GM21825 (cell line): Measurements from ENCODE around the gene FCRL5.

Experiments used
- ATAC-seq: cut with Tn5 transposase; IDR thresholded peaks from one replicate; pipeline ENCODE4 v1.9.1; 2021; ENCODE audit warnings: mild to moderate bottlenecking, moderate library complexity; ENCODE audit not compliant: unreplicated experiment

The FCRL5 gene

GRCh38 chr1:157532569-157532968 is 19.7 kb downstream of the FCRL5 start:
- no peak for ATAC-seq

- peak; percentile 59 for ATAC-seq
Observed at GRCh38 chr1:157523774-157524493, 28.4 kb downstream of the FCRL5 start.

GRCh38 chr1:157521056-157521455 is 31.3 kb downstream of the FCRL5 start:
- no peak for ATAC-seq

- ATAC-seq, result no peak
Observed at GRCh38 chr1:157520386-157520935, 31.9 kb downstream of the FCRL5 start.

GRCh38 chr1:157519451-157519850 is 32.9 kb downstream of the FCRL5 start:
- ATAC-seq, result no peak

GRCh38 chr1:157517016-157517415 is 35.3 kb downstream of the FCRL5 start:
- ATAC-seq, result no peak

GRCh38 chr1:157515709-157516108 is 36.6 kb downstream of the FCRL5 start:
- ATAC-seq, result no peak

GRCh38 chr1:157515141-157515540 is 37.2 kb downstream of the FCRL5 start:
- ATAC-seq, result no peak

GRCh38 chr1:157512036-157512969 is 40.0 kb downstream of the FCRL5 start:
- peak; percentile 50 for ATAC-seq

GRCh38 chr1:157509546-157510232 is 42.6 kb downstream of the FCRL5 start:
- ATAC-seq, result no peak

- peak; percentile 83 for ATAC-seq
Observed at GRCh38 chr1:157505481-157506272, 46.6 kb downstream of the FCRL5 start.

GRCh38 chr1:157504646-157505045 is 47.7 kb downstream of the FCRL5 start:
- no peak for ATAC-seq

- ATAC-seq, result no peak
Observed at GRCh38 chr1:157499521-157499920, 52.8 kb downstream of the FCRL5 start.

- ATAC-seq, result no peak
Observed at GRCh38 chr1:157498736-157499090, 53.6 kb downstream of the FCRL5 start.

GRCh38 chr1:157497987-157498735 is 54.2 kb downstream of the FCRL5 start:
- no peak for ATAC-seq

- ATAC-seq, result no peak
Observed at GRCh38 chr1:157497284-157497683, 55.0 kb downstream of the FCRL5 start.

GRCh38 chr1:157496121-157496526 is 56.2 kb downstream of the FCRL5 start:
- ATAC-seq, result peak; percentile 58

GRCh38 chr1:157495285-157495684 is 57.0 kb downstream of the FCRL5 start:
- ATAC-seq, result no peak

GRCh38 chr1:157494093-157494492 is 58.2 kb downstream of the FCRL5 start:
- no peak for ATAC-seq
